Fibroblast of skin of left quadriceps (primary cell): ENCODE results near the gene PFKP.

Experiments
- DNase-seq, 2 experiments: peaks; one replicate each; pipeline ENCODE4 v3.0.0-alpha.2; 2013; ENCODE audit warnings: low read depth in 2 of 2

The PFKP gene

DNA sequence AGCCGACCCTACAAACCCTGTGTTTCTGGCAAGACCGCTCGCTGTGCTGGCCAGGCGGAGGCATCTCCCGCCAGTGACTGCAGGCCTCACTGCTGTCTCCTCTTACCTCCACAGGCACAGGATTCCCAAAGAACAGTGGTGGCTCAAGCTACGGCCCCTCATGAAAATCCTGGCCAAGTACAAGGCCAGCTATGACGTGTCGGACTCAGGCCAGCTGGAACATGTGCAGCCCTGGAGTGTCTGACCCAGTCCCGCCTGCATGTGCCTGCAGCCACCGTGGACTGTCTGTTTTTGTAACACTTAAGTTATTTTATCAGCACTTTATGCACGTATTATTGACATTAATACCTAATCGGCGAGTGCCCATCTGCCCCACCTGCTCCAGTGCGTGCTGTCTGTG is 69.0 kb downstream of the PFKP start:
- DNase-seq: no peak

GRCh38 chr10:3136763-3137611 is 69.6 kb downstream of the PFKP start:
- DNase-seq: peak; percentile 14 to 15

- DNase-seq: no peak
These were observed 70.8 kb downstream of the PFKP start for GRCh38 chr10:3137958-3138726.

GRCh38 chr10:3139216-3139910 is 72.0 kb downstream of the PFKP start:
- no peak for DNase-seq

DNA sequence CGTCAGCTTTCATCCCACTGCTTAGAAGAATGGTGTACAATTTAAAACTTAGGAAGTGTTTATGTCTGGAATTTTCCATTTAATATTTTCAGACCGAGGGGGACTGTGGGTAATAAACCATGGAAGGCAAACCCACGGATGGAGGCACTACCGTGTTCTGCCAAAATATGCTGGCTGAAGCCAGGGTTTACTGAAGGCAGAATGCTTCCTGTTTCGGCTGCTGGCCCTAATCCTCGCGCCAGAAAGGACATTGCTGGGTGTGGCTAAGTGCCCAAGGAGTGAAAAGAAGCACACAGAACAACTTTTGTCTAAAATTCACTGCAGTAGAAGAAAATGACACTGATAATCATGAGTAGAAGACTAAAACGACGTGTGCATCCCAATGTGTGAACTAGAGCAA is 72.9 kb downstream of the PFKP start:
- no peak for DNase-seq

DNA sequence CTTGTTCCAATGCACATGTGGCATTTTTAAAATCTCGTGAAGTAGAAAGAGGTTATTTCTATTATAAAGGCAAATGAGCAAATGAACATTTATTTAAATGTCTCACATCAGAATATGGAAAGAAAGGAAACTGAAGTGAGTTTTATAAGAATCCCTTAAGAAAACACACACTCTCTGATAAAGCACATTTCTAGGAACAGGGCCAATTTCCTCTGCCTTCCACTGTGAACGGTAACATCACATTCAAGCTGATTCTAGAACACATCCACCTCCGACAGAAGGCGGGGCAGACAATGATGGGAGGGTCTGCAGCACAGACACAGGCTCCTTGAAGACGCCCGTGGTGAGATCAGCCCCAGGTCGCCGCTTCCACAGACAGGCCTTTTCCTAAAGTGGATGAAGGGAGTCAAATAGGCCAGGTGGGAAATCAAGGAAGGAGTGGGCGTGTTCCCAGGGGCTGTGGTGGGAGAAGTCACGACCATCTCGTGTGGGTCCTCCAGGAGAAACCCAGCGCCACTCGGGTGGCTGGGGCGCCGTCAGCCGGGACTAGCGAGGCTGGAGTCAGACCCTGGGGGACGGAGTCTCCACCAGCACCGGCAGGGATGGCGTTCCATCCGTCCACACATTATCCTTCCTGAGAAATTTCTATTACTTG is 74.1 kb downstream of the PFKP start:
- no peak for DNase-seq

DNA sequence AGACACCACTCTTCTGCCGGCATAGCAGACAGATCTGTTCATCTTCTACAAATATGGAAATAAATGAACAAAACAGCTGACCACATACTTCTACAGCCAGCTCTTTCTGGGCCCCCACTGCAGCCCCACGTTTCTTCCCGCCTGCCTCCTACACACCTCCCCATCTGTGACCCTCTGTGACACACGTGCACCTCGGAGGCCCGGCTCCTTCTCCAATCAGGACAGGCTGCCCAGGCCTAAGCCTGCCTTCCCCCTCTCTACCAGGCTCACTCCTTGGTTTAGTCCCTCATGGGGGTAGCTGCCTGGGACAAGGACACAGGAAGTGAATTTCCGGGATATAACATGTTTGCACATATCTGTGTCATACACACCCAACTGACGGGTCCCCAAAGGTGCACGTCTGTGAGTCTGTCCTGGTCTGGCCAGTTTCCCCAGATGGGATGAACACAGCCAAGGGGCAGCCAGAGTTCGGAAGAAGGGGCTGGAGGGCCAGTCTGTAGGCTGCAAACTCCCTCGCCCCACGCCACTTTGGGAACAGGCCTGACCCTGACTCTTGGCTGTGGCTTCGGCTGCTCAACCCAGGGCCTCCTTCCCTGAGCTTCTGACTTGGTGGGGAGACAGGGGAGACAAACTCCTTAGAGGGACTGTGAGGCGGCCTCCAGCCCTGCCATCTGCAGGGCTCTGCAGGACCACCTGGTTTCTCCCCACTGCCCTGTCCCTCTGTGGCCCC is 75.0 kb downstream of the PFKP start:
- no peak for DNase-seq

GRCh38 chr10:3143366-3143765 is 76.0 kb downstream of the PFKP start:
- no peak for DNase-seq

GRCh38 chr10:3143791-3144434 is 76.6 kb downstream of the PFKP start:
- DNase-seq: no peak

- no peak for DNase-seq
These were observed 78.0 kb downstream of the PFKP start for GRCh38 chr10:3145366-3145765.

- DNase-seq: no peak
These were observed 78.9 kb downstream of the PFKP start for GRCh38 chr10:3146289-3146688.

DNA sequence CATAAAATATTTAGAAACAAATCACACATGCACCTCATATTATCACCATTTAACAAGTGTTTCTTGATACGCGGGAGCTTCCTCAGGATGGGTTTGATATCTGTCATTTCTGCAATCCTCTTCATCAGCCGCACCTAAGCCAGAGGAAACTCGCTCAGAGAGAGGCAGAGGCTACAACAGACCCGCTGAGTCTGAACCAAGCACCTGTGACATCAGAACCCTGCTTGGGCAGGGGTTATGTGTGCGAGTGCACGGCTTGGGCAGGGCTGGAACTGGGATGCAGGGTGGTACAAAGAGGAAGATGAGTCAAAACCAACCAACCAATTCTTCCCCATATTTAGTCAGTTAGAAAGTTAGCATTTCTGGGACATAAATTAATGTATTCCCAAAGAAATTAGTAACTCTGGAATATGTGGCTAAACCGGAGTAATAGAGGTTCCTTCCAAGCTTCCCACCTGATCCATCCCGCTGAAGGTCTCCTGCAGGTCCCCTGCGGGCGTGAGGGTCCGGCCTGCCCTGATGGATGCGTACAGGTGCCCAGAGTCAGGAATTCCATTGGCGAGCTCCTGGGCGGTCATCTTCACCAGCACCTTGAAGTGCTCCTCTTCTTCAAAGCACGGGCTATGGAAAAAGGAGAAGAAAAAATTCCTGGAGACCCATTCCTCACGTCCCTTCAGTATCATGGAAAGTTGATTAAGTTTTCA is 79.9 kb downstream of the PFKP start:
- no peak for DNase-seq

DNA sequence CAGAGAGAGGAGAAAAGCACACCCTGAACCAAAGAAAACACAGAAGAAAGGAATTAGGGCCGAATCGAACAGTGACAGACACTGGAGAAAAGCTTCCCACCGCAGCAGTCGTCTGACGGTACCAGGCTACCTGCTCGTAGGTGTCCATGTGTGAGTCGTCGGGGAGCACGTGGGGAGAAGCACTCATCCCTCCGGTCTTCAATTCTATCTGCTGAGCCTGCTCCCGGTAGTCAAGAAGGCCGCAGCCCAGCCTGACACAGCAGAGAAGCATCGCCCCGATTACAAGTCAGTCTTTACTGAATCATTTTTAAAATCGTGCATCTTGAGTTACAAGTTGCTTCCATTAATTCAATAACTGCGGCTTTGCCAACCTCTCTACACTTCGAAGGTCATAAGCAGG is 80.7 kb downstream of the PFKP start:
- no peak for DNase-seq

GRCh38 chr10:3148994-3149393 is 81.6 kb downstream of the PFKP start:
- DNase-seq: no peak

DNA sequence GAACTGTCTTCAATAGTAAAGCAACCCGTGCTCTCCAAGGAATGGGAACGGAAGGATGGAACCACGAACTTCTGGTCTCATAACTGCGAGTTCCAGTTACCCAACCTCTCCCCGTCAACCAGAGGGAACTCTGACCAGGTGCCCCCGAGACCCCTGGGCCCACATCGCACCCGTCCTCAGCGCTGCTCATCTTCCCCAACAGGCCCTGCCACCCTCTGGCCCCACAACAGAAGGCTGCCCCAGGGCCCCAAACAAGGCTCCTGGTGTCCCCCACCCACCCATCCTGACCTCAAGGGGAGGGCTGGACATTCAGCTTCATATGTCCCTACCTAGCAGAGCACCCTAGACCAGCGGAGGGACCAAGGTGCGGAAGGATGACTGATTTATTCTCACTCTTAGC is 82.6 kb downstream of the PFKP start:
- DNase-seq: no peak

GRCh38 chr10:3150366-3150765 is 83.0 kb downstream of the PFKP start:
- no peak for DNase-seq

DNA sequence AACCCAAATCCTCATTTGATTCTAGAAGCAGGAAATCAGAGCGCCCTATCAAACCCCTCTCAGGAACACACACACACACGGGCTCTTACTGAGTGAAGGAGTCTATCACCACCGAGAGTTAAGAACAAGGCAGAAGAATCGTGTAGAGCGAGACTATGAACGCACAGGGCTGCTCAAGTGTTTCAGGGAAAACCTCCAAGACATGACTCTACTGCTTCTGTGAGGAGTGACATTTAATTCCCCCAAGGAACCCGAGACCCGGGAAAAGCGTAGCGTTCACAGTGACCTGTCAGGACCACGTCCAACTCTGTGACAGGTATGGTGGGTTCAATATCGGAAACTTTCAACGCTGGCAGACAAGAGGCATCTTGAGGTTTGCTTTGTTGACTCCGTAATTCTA is 83.6 kb downstream of the PFKP start:
- DNase-seq: no peak

GRCh38 chr10:3151889-3152565 is 84.7 kb downstream of the PFKP start:
- DNase-seq: no peak

DNA sequence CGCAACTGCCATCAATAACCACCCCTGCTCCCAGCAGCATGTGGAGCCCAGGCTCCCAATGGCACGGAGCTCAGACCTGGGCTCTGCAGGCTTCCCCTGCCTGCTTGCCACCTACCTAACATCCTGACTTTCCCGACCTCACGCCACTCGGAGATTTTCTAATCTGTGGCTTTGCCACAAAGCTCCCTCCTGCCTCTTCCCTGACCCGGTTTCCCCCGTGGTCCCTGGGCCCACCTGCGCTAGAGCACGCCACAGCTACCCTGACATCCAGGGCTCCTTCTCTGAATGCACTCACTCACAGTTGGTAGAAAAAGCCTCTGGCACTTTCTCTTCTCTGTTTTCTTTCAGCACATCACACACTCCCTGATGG is 85.2 kb downstream of the PFKP start:
- no peak for DNase-seq

DNA sequence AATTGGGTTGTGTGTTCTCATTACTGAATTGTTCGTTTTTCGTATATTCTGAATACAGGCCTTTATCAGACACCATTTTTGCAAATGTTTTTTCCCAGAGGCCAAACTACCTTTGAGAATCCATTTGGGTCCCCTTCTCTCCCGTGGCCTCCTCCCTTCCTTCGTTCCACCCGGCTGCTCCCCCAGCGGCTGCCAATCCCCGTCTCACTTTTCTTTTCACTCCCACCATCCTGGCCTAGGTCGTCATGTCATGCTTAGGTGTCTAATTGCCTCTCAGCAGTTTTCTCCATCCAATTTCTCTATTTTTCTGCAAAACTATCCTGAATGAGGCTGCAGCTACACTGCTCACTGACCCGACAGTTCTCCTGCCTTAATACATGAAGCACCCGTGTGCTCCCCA is 87.3 kb downstream of the PFKP start:
- no peak for DNase-seq
